Thoracic aorta (tissue), 2 donors: ENCODE measurements around the gene ZNF407. TPM values are rescaled to one million over a fixed set of nuclear protein-coding genes. Genes with fewer than 3 reads are reported as not detected.

Experiments
- ATAC-seq: fragments of 150-250 bp; one replicate; pipeline ENCODE4 v1.8.0; 2017; ENCODE audit warnings: low read depth; ENCODE audit not compliant: insufficient number of reproducible peaks, low FRiP score
- DNase-seq: peaks from one replicate; pipeline ENCODE4 v3.0.0-alpha.2; 2020; ENCODE audit warnings: low spot score
- H3K27ac ChIP-seq, 2 donors: fragments of 200-600 bp; sonication (generic); 1 replicate in 1 of 2; 2 replicates in 1 of 2; pipeline ENCODE4 v1.5.1; 2016; ENCODE audit warnings: mild to moderate bottlenecking in 2 of 2, moderate library complexity in 2 of 2
- H3K27me3 ChIP-seq: fragments of 200-600 bp; sonication (generic); replicated peaks from 2 replicates; pipeline ENCODE4 v1.6.0; 2016; ENCODE audit warnings: mild to moderate bottlenecking; ENCODE audit not compliant: insufficient read depth
- H3K36me3 ChIP-seq: fragments of 200-600 bp; sonication (generic); one replicate; pipeline ENCODE4 v1.5.1; 2016
- H3K4me1 ChIP-seq, 2 donors: fragments of 200-600 bp; sonication (generic); 1 replicate in 1 of 2; 2 replicates in 1 of 2; pipeline versions ENCODE4 v1.5.1 to v1.6.0; 2016; ENCODE audit warnings: low read depth in 2 of 2, mild to moderate bottlenecking in 1 of 2; ENCODE audit not compliant: control insufficient read depth in 1 of 2
- H3K4me3 ChIP-seq: fragments of 200-600 bp; sonication (generic); 2 replicates; pipeline ENCODE4 v1.5.1; 2016; ENCODE audit warnings: mild to moderate bottlenecking
- H3K9me3 ChIP-seq: fragments of 200-600 bp; sonication (generic); 2 replicates; pipeline ENCODE4 v1.5.1; 2016
- CTCF ChIP-seq: fragments of 200-600 bp; sonication (generic); IDR thresholded peaks from one replicate; pipeline ENCODE4 v1.5.1; 2019; ENCODE audit warnings: antibody characterized with exemption
- total RNA-seq, 2 donors: library from RNA; depleted of rRNA; stranded (reverse); fragments of >200 nt; gene quantifications; one replicate each; pipeline versions ENCODE4 v1.1.0 to v1.2.3, GENCODE V29; 2016

Gene ZNF407
- total RNA-seq, 2 donors from 2014 or later: 18.7 to 26.7 TPM

- Histone ChIP-seq H3K27me3 (no peaks in the 10 kb centered on the region), H3K4me3 (no peak overlapping the region), H3K27ac (peak overlapping the region in 1 of 2 donors; percentile 57), H3K9me3 (no peaks in the 10 kb centered on the region), H3K36me3 (no peaks in the 10 kb centered on the region), H3K4me1 (peaks cover 14 to 30% of the 10 kb centered on the region in 2 donors)
- no peak for TF ChIP-seq CTCF
- no peak for ATAC-seq
- DNase-seq: no peak
Measured at GRCh38 chr18:75010689-75011088, 413.0 kb downstream of the ZNF407 start.

GRCh38 chr18:75016025-75016717, 418.5 kb downstream of the ZNF407 start:
- Histone ChIP-seq H3K4me3 (no peak overlapping the region), H3K9me3 (no peaks in the 10 kb centered on the region), H3K4me1 (peaks cover 2 to 10% of the 10 kb centered on the region in 2 donors), H3K27ac (no peak overlapping the region), H3K36me3 (no peaks in the 10 kb centered on the region), H3K27me3 (no peaks in the 10 kb centered on the region)
- no peak for TF ChIP-seq CTCF
- DNase-seq (no peak), ATAC-seq (no peak)

- H3K27ac ChIP-seq: no peak overlapping the region
Measured at GRCh38 chr18:75023473-75023872, 425.8 kb downstream of the ZNF407 start.

GRCh38 chr18:75024871-75025270, 427.2 kb downstream of the ZNF407 start:
- no peak for ATAC-seq
- no peaks in the 10 kb centered on the region for H3K36me3 ChIP-seq
- no peaks in the 10 kb centered on the region for H3K27me3 ChIP-seq
- H3K4me3 ChIP-seq: no peak overlapping the region
- no peaks in the 10 kb centered on the region for H3K9me3 ChIP-seq
- DNase-seq: no peak
- no peaks in the 10 kb centered on the region for H3K4me1 ChIP-seq
- no peak overlapping the region for H3K27ac ChIP-seq
- TF ChIP-seq CTCF: no peak

More at GRCh38 chr18:75023473-75023872, 425.8 kb downstream of the ZNF407 start:
- Histone ChIP-seq H3K9me3 (no peaks in the 10 kb centered on the region), H3K4me3 (no peak overlapping the region), H3K4me1 (no peaks in the 10 kb centered on the region), H3K27me3 (no peaks in the 10 kb centered on the region), H3K36me3 (no peaks in the 10 kb centered on the region)
- no peak for TF ChIP-seq CTCF
- ATAC-seq: no peak
- no peak for DNase-seq

GRCh38 chr18:75025573-75025972, 427.9 kb downstream of the ZNF407 start:
- H3K4me1 ChIP-seq: no peaks in the 10 kb centered on the region
- no peak for ATAC-seq
- H3K9me3 ChIP-seq: no peaks in the 10 kb centered on the region
- no peak overlapping the region for H3K4me3 ChIP-seq
- no peak overlapping the region for H3K27ac ChIP-seq
- H3K36me3 ChIP-seq: no peaks in the 10 kb centered on the region
- no peak for TF ChIP-seq CTCF
- DNase-seq: no peak
- H3K27me3 ChIP-seq: no peaks in the 10 kb centered on the region
